H1 (cell line): ENCODE results near the gene TFDP1. TPM values are rescaled to one million over a fixed set of nuclear protein-coding genes. Genes with fewer than 3 reads are reported as not detected.

ENCODE experiments used
- CTCF ChIA-PET: fragments of 300-600 bp; sonication (Branson Sonifier 250); formaldehyde crosslinking; loops from one replicate; lab custom pipeline; 2021; ENCODE audit not compliant: partially characterized antibody; lab: Charles Lee
- POLR2A ChIA-PET: fragments of 300-600 bp; sonication (Branson Sonifier 250); formaldehyde crosslinking; loops from one replicate; lab custom pipeline; 2021; ENCODE audit warnings: inconsistent platforms; ENCODE audit not compliant: partially characterized antibody; lab: Charles Lee
- DNase-seq, 2 experiments: peaks; one replicate each; pipeline versions ENCODE4 v3.0.0 to v3.0.0-alpha.2; 2010 to 2022; ENCODE audit warnings: low spot score in 2 of 2, low read depth in 1 of 2, mixed read lengths in 1 of 2
- FAIRE-seq: peaks from 2 replicates; lab custom pipeline; 2011; peaks lifted over from hg19 to GRCh38; lab: Jason Lieb, UNC
- H2AFZ ChIP-seq: 2 replicates; pipeline ENCODE4 v1.8.1; 2012; ENCODE audit warnings: low read length, inconsistent platforms
- H2AK5ac ChIP-seq: 2 replicates; pipeline ENCODE4 v1.6.1; 2013; ENCODE audit warnings: low read depth, low read length
- H2BK120ac ChIP-seq: replicated peaks from 2 replicates; pipeline ENCODE3; 2013; ENCODE audit warnings: low read depth, low read length, inconsistent platforms
- H2BK12ac ChIP-seq: 2 replicates; pipeline ENCODE4 v1.6.1; 2013; ENCODE audit warnings: low read depth, low read length
- H2BK15ac ChIP-seq: 2 replicates; pipeline ENCODE4 v1.6.1; 2013; ENCODE audit warnings: low read length
- H2BK20ac ChIP-seq: 2 replicates; pipeline ENCODE4 v1.6.1; 2013; ENCODE audit warnings: low read length
- H2BK5ac ChIP-seq: 2 replicates; pipeline ENCODE4 v1.6.1; 2013; ENCODE audit warnings: low read depth, low read length
- H3K14ac ChIP-seq: 2 replicates; pipeline ENCODE4 v1.6.1; 2013; ENCODE audit warnings: inconsistent platforms; ENCODE audit not compliant: insufficient read length
- H3K18ac ChIP-seq: 2 replicates; pipeline ENCODE4 v1.6.1; 2013; ENCODE audit warnings: low read length; ENCODE audit errors: extremely low read depth
- H3K23ac ChIP-seq: 2 replicates; pipeline ENCODE4 v1.6.1; 2013; ENCODE audit warnings: inconsistent platforms; ENCODE audit not compliant: insufficient read length
- H3K23me2 ChIP-seq: 2 replicates; pipeline ENCODE4 v1.6.1; 2013; ENCODE audit warnings: low read depth, low read length
- H3K27ac ChIP-seq: 2 replicates; pipeline ENCODE4 v1.6.1; 2011; ENCODE audit warnings: low read depth, low read length, inconsistent platforms
- H3K27me3 ChIP-seq, 4 experiments: replicated peaks in 1 of 4; 1 replicate in 1 of 4; 2 replicates in 3 of 4; pipeline versions ENCODE4 v1.6.1 to v1.8.1; 2011 to 2013; ENCODE audit warnings: low read length in 3 of 4, mild to moderate bottlenecking in 3 of 4, inconsistent platforms in 2 of 4, mixed read lengths in 2 of 4, moderate library complexity in 1 of 4; ENCODE audit not compliant: control insufficient read depth in 3 of 4, insufficient read depth in 3 of 4; ENCODE audit errors: extremely low read depth in 1 of 4
- H3K36me3 ChIP-seq, 4 experiments: 2 replicates each; pipeline versions ENCODE4 v1.6.1 to v1.8.1; 2011 to 2013; ENCODE audit warnings: mild to moderate bottlenecking in 4 of 4, low read length in 3 of 4, moderate library complexity in 2 of 4, control low read depth in 1 of 4, inconsistent platforms in 1 of 4; ENCODE audit not compliant: insufficient read depth in 4 of 4, control insufficient read depth in 2 of 4
- H3K4ac ChIP-seq: replicated peaks from 2 replicates; pipeline ENCODE3; 2013; ENCODE audit warnings: low read length, low read depth, mixed read lengths, inconsistent platforms; ENCODE audit not compliant: insufficient read length
- H3K4me1 ChIP-seq, 4 experiments: replicated peaks in 1 of 4; 1 replicate in 1 of 4; 2 replicates in 3 of 4; pipeline versions ENCODE4 v1.6.1 to v1.8.1; 2011 to 2013; ENCODE audit warnings: low read length in 3 of 4, inconsistent platforms in 2 of 4, mixed read lengths in 1 of 4; ENCODE audit not compliant: insufficient read depth in 4 of 4, control insufficient read depth in 3 of 4
- H3K4me2 ChIP-seq, 2 experiments: 2 replicates each; pipeline versions ENCODE4 v1.6.1 to v1.8.1; 2011 to 2013; ENCODE audit warnings: low read depth in 2 of 2, low read length in 2 of 2, control low read depth in 1 of 2, inconsistent platforms in 1 of 2, mild to moderate bottlenecking in 1 of 2; ENCODE audit not compliant: insufficient read depth in 1 of 2
- H3K4me3 ChIP-seq, 4 experiments: fragments of 200-600, 300-600 bp in 1 of 4; sonication (generic), shearing (Covaris generic), sonication (Bioruptor Twin) in 1 of 4; 2 replicates each; pipeline versions ENCODE4 v1.5.1 to v1.8.1; 2011 to 2016; ENCODE audit warnings: low read length in 4 of 4, low read depth in 3 of 4, control low read depth in 2 of 4, inconsistent platforms in 2 of 4, mild to moderate bottlenecking in 2 of 4, mixed read lengths in 1 of 4, moderate library complexity in 1 of 4; ENCODE audit not compliant: insufficient read depth in 2 of 4; ENCODE audit errors: extremely low read depth in 1 of 4
- H3K56ac ChIP-seq: replicated peaks from 2 replicates; pipeline ENCODE3; 2013; ENCODE audit warnings: low read depth, mild to moderate bottlenecking, mixed read lengths, low read length, inconsistent platforms; ENCODE audit not compliant: insufficient read length
- H3K79me1 ChIP-seq: 2 replicates; pipeline ENCODE4 v1.6.1; 2013; ENCODE audit warnings: low read depth, low read length, control low read depth
- H3K79me2 ChIP-seq, 2 experiments: 2 replicates each; pipeline versions ENCODE4 v1.6.1 to v1.8.1; 2012 to 2013; ENCODE audit warnings: low read length in 2 of 2, mild to moderate bottlenecking in 2 of 2, inconsistent platforms in 1 of 2; ENCODE audit not compliant: insufficient read depth in 2 of 2, control insufficient read depth in 1 of 2
- H3K9ac ChIP-seq, 4 experiments: replicated peaks in 1 of 4; 1 replicate in 1 of 4; 2 replicates in 3 of 4; pipeline versions ENCODE4 v1.6.1 to v1.8.1; 2011 to 2013; ENCODE audit warnings: low read depth in 3 of 4, low read length in 3 of 4, control low read depth in 2 of 4, mild to moderate bottlenecking in 2 of 4, moderate library complexity in 2 of 4, inconsistent platforms in 1 of 4; ENCODE audit errors: extremely low read depth in 1 of 4
- H3K9me3 ChIP-seq, 2 experiments: 2 replicates each; pipeline versions ENCODE4 v1.6.1 to v1.8.1; 2012 to 2013; ENCODE audit warnings: mild to moderate bottlenecking in 2 of 2, moderate library complexity in 2 of 2, control low read depth in 1 of 2, inconsistent platforms in 1 of 2, low read depth in 1 of 2, low read length in 1 of 2, mixed read lengths in 1 of 2; ENCODE audit not compliant: insufficient read depth in 2 of 2
- H4K20me1 ChIP-seq, 2 experiments: replicated peaks in 1 of 2; 2 replicates each; pipeline versions ENCODE3 to v1.8.1; 2011 to 2013; ENCODE audit warnings: inconsistent platforms in 2 of 2, low read length in 2 of 2, mild to moderate bottlenecking in 1 of 2; ENCODE audit not compliant: insufficient read depth in 2 of 2, control insufficient read depth in 1 of 2
- H4K5ac ChIP-seq: 2 replicates; pipeline ENCODE4 v1.6.1; 2013; ENCODE audit warnings: low read length, low read depth, mixed read lengths, inconsistent platforms; ENCODE audit not compliant: insufficient read length
- H4K8ac ChIP-seq: 2 replicates; pipeline ENCODE4 v1.8.0; 2013; ENCODE audit warnings: mild to moderate bottlenecking, moderate library complexity, low read length, inconsistent platforms; ENCODE audit not compliant: insufficient read depth; ENCODE audit errors: extremely low read depth
- H4K91ac ChIP-seq: replicated peaks from 2 replicates; pipeline ENCODE3; 2013; ENCODE audit warnings: low read length, mixed read lengths, inconsistent platforms; ENCODE audit not compliant: insufficient read length
- BCL11A ChIP-seq, 2 experiments: IDR thresholded peaks; one replicate each; pipeline ENCODE4 v1.6.1; 2011; ENCODE audit warnings: low read depth in 2 of 2, low read length in 2 of 2, mild to moderate bottlenecking in 2 of 2
- EGR1 ChIP-seq: IDR thresholded peaks from 2 replicates; pipeline ENCODE4 v1.6.1; 2011; ENCODE audit warnings: low read depth, low read length, borderline replicate concordance
- JUND ChIP-seq: IDR thresholded peaks from 2 replicates; pipeline ENCODE4 v1.6.1; 2011; ENCODE audit warnings: mild to moderate bottlenecking, improper control_type of control experiment, low read length
- KDM1A ChIP-seq: fragments of 200-600, 300-600 bp; sonication (generic); IDR thresholded peaks from 2 replicates; pipeline ENCODE4 v1.7.1; 2016; ENCODE audit warnings: mild to moderate bottlenecking, low read length, borderline replicate concordance
- WGBS, 2 experiments: shearing (Covaris generic) in 1 of 2; methylation state at CpG; one replicate each; pipeline versions ENCODE4 v1.1.6 to v1.1.7; 2013 to 2015; ENCODE audit warnings: low lambda C conversion rate in 2 of 2, mixed read lengths in 2 of 2, inconsistent platforms in 1 of 2, low coverage in 1 of 2, missing lambda C conversion rate in 1 of 2; ENCODE audit not compliant: insufficient replicate concordance in 2 of 2, insufficient coverage in 1 of 2, insufficient read length in 1 of 2; ENCODE audit errors: extremely low coverage in 1 of 2, missing lambda C conversion rate in 1 of 2; 5-methylcytosine and 5-hydroxymethylcytosine counted together
- polyA plus RNA-seq, 7 experiments: library from polyadenylated mRNA; depleted of rRNA in 3 of 7; stranded (reverse) in 5 of 7; unstranded in 2 of 7; fragments of >200 nt in 5 of 7; fragments of 200-250 nt in 2 of 7; gene quantifications; 1 replicate in 5 of 7; 2 replicates in 1 of 7; 4 replicates in 1 of 7; pipeline versions ENCODE4 v1.2.1 to v1.2.3, GENCODE V29; 2011 to 2013; ENCODE audit warnings: missing spikeins in 2 of 7, mixed read lengths in 2 of 7
- total RNA-seq: library from RNA; stranded (reverse); fragmentation: NEBNext Ultra II Directional; extraction: Animal tissue kit (Norgen Biotek cat#: 25700); gene quantifications from 2 replicates; pipeline ENCODE4 v1.2.1, GENCODE V29; 2021

TFDP1 gene
- total and polyA plus RNA-seq, 2 of the 8 experiments (the other 6 are each of a cell fraction or from before 2014, with no cell fraction given), result 43.6 to 81.9 TPM

DNA sequence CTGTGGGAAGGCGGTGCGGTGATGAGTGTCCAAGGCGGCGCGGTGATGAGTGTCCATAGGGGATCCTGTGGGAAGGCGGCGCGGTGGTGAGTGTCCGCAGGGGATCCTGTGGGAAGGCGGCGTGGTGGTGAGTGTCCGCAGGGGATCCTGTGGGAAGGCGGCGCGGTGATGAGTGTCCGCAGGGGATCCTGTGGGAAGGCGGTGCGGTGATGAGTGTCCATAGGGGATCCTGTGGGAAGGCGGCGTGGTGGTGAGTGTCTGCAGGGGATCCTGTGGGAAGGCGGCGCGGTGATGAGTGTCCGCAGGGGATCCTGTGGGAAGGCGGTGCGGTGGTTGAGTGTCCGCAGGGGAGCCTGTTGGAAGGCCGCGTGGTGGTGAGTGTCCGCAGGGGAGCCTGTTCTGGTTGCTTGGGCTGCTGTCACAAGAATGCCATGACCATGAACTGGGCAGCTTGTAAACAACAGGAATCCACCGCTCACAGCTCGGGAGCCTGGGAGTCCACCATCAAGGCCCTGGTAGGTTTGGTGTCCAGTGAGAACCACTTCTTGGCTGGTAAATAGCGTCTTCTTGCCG lies 21.4 kb downstream of the TFDP1 start:
- Histone ChIP-seq H3K23me2 (peaks cover 2% of the 10 kb centered on the region; the same call in 1 of the 2 replicates), H2BK15ac (no peak overlapping the region), H2AK5ac (no peak overlapping the region), H3K4me3 (no peak overlapping the region), H3K4ac (no peak overlapping the region), H2BK20ac (no peak overlapping the region), H2BK120ac (no peak overlapping the region), H3K18ac (no peak overlapping the region), H3K9me3 (no peaks in the 10 kb centered on the region), H3K14ac (no peak overlapping the region), H2BK12ac (no peak overlapping the region), H4K8ac (no peak overlapping the region; the same call in 1 of the 2 replicates), H3K79me2 (peaks cover 3 to 92% of the 10 kb centered on the region in 2 experiments; a peak in 3 of 4 replicates), H2AFZ (no peak overlapping the region), H3K79me1 (peaks cover 32% of the 10 kb centered on the region), H4K20me1 (peaks cover 11 to 21% of the 10 kb centered on the region in 2 experiments), H3K27ac (no peak overlapping the region), H3K4me2 (no peak overlapping the region), H4K91ac (no peak overlapping the region), H3K23ac (no peak overlapping the region), H3K9ac (no peak overlapping the region), H3K56ac (no peak overlapping the region), H4K5ac (no peak overlapping the region), H3K36me3 (peaks cover 0 to 1% (median 0%) of the 10 kb centered on the region in 4 experiments; a peak in 3 of 8 replicates), H3K4me1 (peaks cover 0 to 6% (median 2%) of the 10 kb centered on the region in 4 experiments; a peak in 4 of 7 replicates), H3K27me3 (no peaks in the 10 kb centered on the region), H2BK5ac (no peak overlapping the region)
- CTCF ChIA-PET, result no interaction called here
- WGBS, 2 experiments, result 97% methylated on average over 30 of the region's 34 CpGs; no CpG with 5 or more reads in 1 of the 2 experiments
- FAIRE-seq (no peak), DNase-seq (no peak)
- POLR2A ChIA-PET, result no interaction called here
- TF ChIP-seq KDM1A (no peak), BCL11A (IDR thresholded peaks at IDR 0.05; ENCODE audit: low read depth in 2 of 2, low read length in 2 of 2) (no peak), EGR1 (no peak), JUND (no peak)
